HEK293 (cell line): ENCODE data around the gene CLEC14A.

Experiments used
- CTCF ChIA-PET: fragments of 350-600 bp; formaldehyde crosslinking; extraction: SDS; loops from one replicate; lab custom pipeline; 2021; ENCODE audit warnings: antibody characterized with exemption; lab: Yijun Ruan, JAX
- POLR2A ChIA-PET: fragments of 300-600 bp; formaldehyde crosslinking; extraction: SDS; loops from one replicate; lab custom pipeline; 2020; ENCODE audit warnings: antibody characterized with exemption, inconsistent platforms; lab: Yijun Ruan, JAX
- H3K27ac ChIP-seq: fragments of 200-500 bp; sonication (Bioruptor generic); 2 replicates; pipeline ENCODE4 v1.5.1; 2014; ENCODE audit warnings: low read depth, low read length, control low read depth, inconsistent platforms; ENCODE audit errors: extremely low read depth
- H3K36me3 ChIP-seq, 2 experiments: fragments of 200-500 bp in 1 of 2; sonication (Bioruptor generic) in 1 of 2; 1 replicate in 1 of 2; 2 replicates in 1 of 2; pipeline ENCODE4 v1.5.1; 2014 to 2017; ENCODE audit warnings: inconsistent platforms in 2 of 2, low read length in 2 of 2; ENCODE audit not compliant: control insufficient read depth in 2 of 2, insufficient read depth in 1 of 2
- H3K4me1 ChIP-seq: fragments of 200-500 bp; sonication (Bioruptor generic); 2 replicates; pipeline ENCODE4 v1.5.1; 2014; ENCODE audit warnings: mild to moderate bottlenecking, low read length, inconsistent platforms; ENCODE audit not compliant: control insufficient read depth, insufficient read depth
- H3K4me3 ChIP-seq: 2 replicates; pipeline ENCODE4 v1.5.1; 2011; ENCODE audit warnings: low read depth, mild to moderate bottlenecking, control low read depth, low read length, moderate library complexity
- H3K9me3 ChIP-seq: fragments of 200-500 bp; sonication (Bioruptor generic); 2 replicates; pipeline ENCODE4 v1.5.1; 2014; ENCODE audit warnings: low read depth, low read length, inconsistent platforms; ENCODE audit not compliant: control insufficient read depth, insufficient read depth
- FEZF1 ChIP-seq: fragments of 450-650 bp; formaldehyde crosslinking; IDR thresholded peaks from 2 replicates; pipeline ENCODE4 v1.5.1; 2016; ENCODE audit warnings: missing biosample characterization, missing genetic modification characterization
- GLIS1 ChIP-seq: fragments of 450-650 bp; formaldehyde crosslinking; IDR thresholded peaks from 2 replicates; pipeline ENCODE4 v1.5.1; 2016; ENCODE audit warnings: missing biosample characterization, missing genetic modification characterization
- HOXD13 ChIP-seq: sonication (generic); formaldehyde crosslinking; IDR thresholded peaks from 2 replicates; pipeline ENCODE4 v1.8.0; 2022; ENCODE audit warnings: missing genetic modification reagents, borderline replicate concordance
- MYNN ChIP-seq: fragments of 450-650 bp; formaldehyde crosslinking; IDR thresholded peaks from 2 replicates; pipeline ENCODE4 v1.5.1; 2016; ENCODE audit warnings: missing biosample characterization, missing genetic modification characterization, borderline replicate concordance
- SP3 ChIP-seq: fragments of 450-650 bp; formaldehyde crosslinking; IDR thresholded peaks from 2 replicates; pipeline ENCODE4 v1.5.1; 2016; ENCODE audit warnings: missing biosample characterization, missing genetic modification characterization
- SP7 ChIP-seq: fragments of 450-650 bp; formaldehyde crosslinking; IDR thresholded peaks from 2 replicates; pipeline ENCODE4 v1.5.1; 2016; ENCODE audit warnings: missing biosample characterization, missing genetic modification characterization
- WT1 ChIP-seq: fragments of 450-650 bp; formaldehyde crosslinking; IDR thresholded peaks from 2 replicates; pipeline ENCODE4 v1.5.1; 2016; ENCODE audit warnings: missing biosample characterization, missing genetic modification characterization
- YY2 ChIP-seq: fragments of 450-650 bp; formaldehyde crosslinking; IDR thresholded peaks from 2 replicates; pipeline ENCODE4 v1.5.1; 2016; ENCODE audit warnings: missing biosample characterization, missing genetic modification characterization
- ZFP37 ChIP-seq: fragments of 450-650 bp; formaldehyde crosslinking; IDR thresholded peaks from 2 replicates; pipeline ENCODE4 v1.5.1; 2016; ENCODE audit warnings: missing biosample characterization, missing genetic modification characterization
- ZNF133 ChIP-seq: fragments of 450-650 bp; formaldehyde crosslinking; IDR thresholded peaks from 2 replicates; pipeline ENCODE4 v1.5.1; 2016; ENCODE audit warnings: missing biosample characterization, missing genetic modification characterization
- ZNF175 ChIP-seq: fragments of 450-650 bp; formaldehyde crosslinking; IDR thresholded peaks from 2 replicates; pipeline ENCODE4 v1.5.1; 2016; ENCODE audit warnings: missing biosample characterization, missing genetic modification characterization
- ZNF248 ChIP-seq: fragments of 450-650 bp; formaldehyde crosslinking; IDR thresholded peaks from 2 replicates; pipeline ENCODE4 v1.5.1; 2017; ENCODE audit warnings: missing biosample characterization, missing genetic modification characterization
- ZNF292 ChIP-seq: fragments of 450-650 bp; formaldehyde crosslinking; IDR thresholded peaks from 2 replicates; pipeline ENCODE4 v1.5.1; 2016; ENCODE audit warnings: low read depth, missing biosample characterization, missing genetic modification characterization, borderline replicate concordance
- ZNF311 ChIP-seq: fragments of 450-650 bp; formaldehyde crosslinking; IDR thresholded peaks from 2 replicates; pipeline ENCODE4 v1.5.1; 2017; ENCODE audit warnings: missing biosample characterization, missing genetic modification characterization, borderline replicate concordance
- ZNF324 ChIP-seq: fragments of 450-650 bp; formaldehyde crosslinking; IDR thresholded peaks from 2 replicates; pipeline ENCODE4 v1.5.1; 2016; ENCODE audit warnings: missing biosample characterization, missing genetic modification characterization
- ZNF350 ChIP-seq: fragments of 450-650 bp; formaldehyde crosslinking; IDR thresholded peaks from 2 replicates; pipeline ENCODE4 v1.5.0; 2017; ENCODE audit warnings: missing biosample characterization, mild to moderate bottlenecking, missing genetic modification characterization
- ZNF426 ChIP-seq: fragments of 450-650 bp; formaldehyde crosslinking; IDR thresholded peaks from 2 replicates; pipeline ENCODE4 v1.5.1; 2017; ENCODE audit warnings: missing biosample characterization, missing genetic modification characterization, mild to moderate bottlenecking, inconsistent platforms, moderate library complexity
- ZNF510 ChIP-seq: fragments of 450-650 bp; formaldehyde crosslinking; IDR thresholded peaks from 2 replicates; pipeline ENCODE4 v1.5.1; 2018; ENCODE audit warnings: mild to moderate bottlenecking, missing genetic modification characterization, missing biosample characterization; ENCODE audit not compliant: insufficient replicate concordance
- ZNF548 ChIP-seq: fragments of 450-650 bp; formaldehyde crosslinking; IDR thresholded peaks from 2 replicates; pipeline ENCODE4 v1.5.1; 2016; ENCODE audit warnings: missing biosample characterization, missing genetic modification characterization
- ZNF558 ChIP-seq: fragments of 450-650 bp; formaldehyde crosslinking; IDR thresholded peaks from 2 replicates; pipeline ENCODE4 v1.5.1; 2016; ENCODE audit warnings: missing biosample characterization, missing genetic modification characterization
- ZNF561 ChIP-seq: fragments of 450-650 bp; IDR thresholded peaks from 2 replicates; pipeline ENCODE4 v1.5.1; 2018; ENCODE audit warnings: missing biosample characterization, missing genetic modification characterization, borderline replicate concordance
- ZNF76 ChIP-seq: fragments of 450-650 bp; formaldehyde crosslinking; IDR thresholded peaks from 2 replicates; pipeline ENCODE4; 2016; ENCODE audit warnings: low read depth, missing biosample characterization, missing genetic modification characterization, borderline replicate concordance
- ZNF768 ChIP-seq: fragments of 450-650 bp; formaldehyde crosslinking; IDR thresholded peaks from 2 replicates; pipeline ENCODE4 v1.5.1; 2018; ENCODE audit warnings: missing biosample characterization, mild to moderate bottlenecking, missing genetic modification characterization
- ZNF791 ChIP-seq: fragments of 450-650 bp; formaldehyde crosslinking; IDR thresholded peaks from 2 replicates; pipeline ENCODE4 v1.5.1; 2016; ENCODE audit warnings: missing biosample characterization, missing genetic modification characterization
- ZNF837 ChIP-seq: fragments of 450-650 bp; formaldehyde crosslinking; IDR thresholded peaks from 2 replicates; pipeline ENCODE4 v1.5.1; 2016; ENCODE audit warnings: missing biosample characterization, missing genetic modification characterization
- ZSCAN23 ChIP-seq: fragments of 450-650 bp; formaldehyde crosslinking; IDR thresholded peaks from 2 replicates; pipeline ENCODE4 v1.5.1; 2016; ENCODE audit warnings: missing biosample characterization, missing genetic modification characterization
- ZSCAN30 ChIP-seq: fragments of 450-650 bp; IDR thresholded peaks from 2 replicates; pipeline ENCODE4 v1.5.1; 2018; ENCODE audit warnings: missing biosample characterization, mild to moderate bottlenecking, missing genetic modification characterization, moderate library complexity
- TF ChIP-seq, protein P1 (sequence below): fragments of 450-650 bp; formaldehyde crosslinking; IDR thresholded peaks from 2 replicates; pipeline ENCODE4 v1.5.1; 2016; ENCODE audit warnings: missing biosample characterization, missing genetic modification characterization
- TF ChIP-seq, protein P2 (sequence below): fragments of 450-650 bp; formaldehyde crosslinking; IDR thresholded peaks from 2 replicates; pipeline ENCODE4 v1.5.1; 2016; ENCODE audit warnings: missing biosample characterization, missing genetic modification characterization
- TF ChIP-seq, protein P3 (sequence below): fragments of 450-650 bp; formaldehyde crosslinking; IDR thresholded peaks from 2 replicates; pipeline ENCODE4 v1.5.1; 2016; ENCODE audit warnings: missing biosample characterization, missing genetic modification characterization, borderline replicate concordance
- TF ChIP-seq, protein P4 (sequence below): fragments of 450-650 bp; formaldehyde crosslinking; IDR thresholded peaks from 2 replicates; pipeline ENCODE4 v1.5.1; 2016; ENCODE audit warnings: missing biosample characterization, missing genetic modification characterization

CLEC14A gene

DNA sequence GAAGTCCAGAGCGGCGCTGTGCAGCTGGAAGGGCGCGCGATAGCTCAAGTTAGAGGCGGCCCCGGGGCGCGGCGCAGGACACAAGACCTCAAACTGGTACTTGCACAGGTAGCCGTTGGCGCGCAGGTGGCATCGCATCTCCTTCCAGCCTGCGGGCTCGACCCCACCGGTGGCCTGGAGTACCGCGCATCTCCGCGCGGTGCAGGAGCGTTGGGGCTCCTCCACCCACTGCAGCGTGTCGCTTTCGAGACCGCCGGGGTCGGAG lies 553 bp downstream of the CLEC14A start:
- ChIA-PET POLR2A (no interaction called here), CTCF (no interaction called here)
- Histone ChIP-seq H3K27ac (no peak overlapping the region), H3K4me1 (no peaks in the 10 kb centered on the region), H3K36me3 (no peaks in the 10 kb centered on the region), H3K4me3 (no peak overlapping the region), H3K9me3 (no peaks in the 10 kb centered on the region)
- TF ChIP-seq ZNF791 (tag by site-specific recombination) (no peak), FEZF1 (tag by site-specific recombination) (no peak), ZNF292 (tag by site-specific recombination) (no peak), ZFP37 (tag by site-specific recombination) (no peak), HOXD13 (CRISPR knock-in tag) (no peak), MYNN (no peak), ZNF324 (tag by site-specific recombination) (no peak), ZSCAN30 (tag by site-specific recombination) (no peak), GLIS1 (no peak), ZSCAN23 (tag by site-specific recombination) (no peak), SP3 (tag by site-specific recombination) (no peak), ZNF426 (tag by site-specific recombination) (no peak), ZNF837 (tag by site-specific recombination) (no peak), ZNF561 (no peak)

DNA sequence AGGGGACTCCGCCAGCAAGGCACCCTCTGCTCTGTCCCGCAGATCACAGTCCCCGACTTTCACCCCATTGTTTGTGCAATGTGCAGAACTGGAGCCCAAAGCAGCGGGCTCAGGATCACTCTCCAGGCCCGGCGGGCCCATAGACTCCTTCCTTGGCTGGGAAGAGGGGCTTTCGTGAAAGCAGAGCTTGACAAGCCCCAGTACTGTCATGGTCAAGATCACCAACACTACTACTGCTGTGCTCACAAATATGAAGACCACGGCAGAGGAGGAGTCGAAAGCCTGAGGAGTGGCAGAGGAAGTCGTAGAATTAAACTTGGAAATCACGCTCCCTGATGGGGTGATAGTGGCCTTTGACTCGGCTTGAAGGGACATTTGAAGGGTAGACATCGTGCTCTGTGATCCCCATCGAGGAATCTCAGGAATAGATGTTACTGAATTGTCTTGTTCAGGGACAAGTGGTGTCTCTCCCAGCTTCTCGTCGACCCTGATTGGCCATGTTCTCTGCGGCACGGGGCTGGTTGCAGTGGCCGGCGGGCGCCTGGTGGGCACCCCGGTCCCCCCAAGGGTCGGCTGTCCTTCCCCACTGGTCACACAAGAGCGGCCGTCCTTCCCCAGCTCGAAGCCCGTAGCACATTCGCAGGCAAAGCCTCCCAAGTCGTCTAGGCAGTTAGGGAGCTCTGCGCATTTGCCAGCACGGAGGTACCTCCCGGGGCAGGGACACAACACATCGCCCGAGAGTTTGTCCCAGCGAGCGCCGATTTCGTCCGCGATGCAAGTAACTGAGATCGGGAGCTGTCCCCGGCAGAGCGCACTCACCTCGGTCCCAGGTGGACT lies 1.1 kb downstream of the CLEC14A start:
- no peak overlapping the region for H3K27ac ChIP-seq
- H3K4me1 ChIP-seq: no peaks in the 10 kb centered on the region
- no peaks in the 10 kb centered on the region for H3K36me3 ChIP-seq
- H3K9me3 ChIP-seq: no peaks in the 10 kb centered on the region
- ChIA-PET CTCF (no interaction called here), POLR2A (no interaction called here)
- no peak overlapping the region for H3K4me3 ChIP-seq
- TF ChIP-seq ZNF133 (tag by site-specific recombination) (no peak), ZNF768 (tag by site-specific recombination) (no peak), ZNF248 (no peak), ZNF548 (tag by site-specific recombination) (no peak), ZNF558 (tag by site-specific recombination) (no peak), ZNF311 (tag by site-specific recombination) (no peak)
- TF ChIP-seq, protein P1, sequence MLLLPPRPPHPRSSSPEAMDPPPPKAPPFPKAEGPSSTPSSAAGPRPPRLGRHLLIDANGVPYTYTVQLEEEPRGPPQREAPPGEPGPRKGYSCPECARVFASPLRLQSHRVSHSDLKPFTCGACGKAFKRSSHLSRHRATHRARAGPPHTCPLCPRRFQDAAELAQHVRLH (tag by site-specific recombination): no peak
- TF ChIP-seq, protein P2, sequence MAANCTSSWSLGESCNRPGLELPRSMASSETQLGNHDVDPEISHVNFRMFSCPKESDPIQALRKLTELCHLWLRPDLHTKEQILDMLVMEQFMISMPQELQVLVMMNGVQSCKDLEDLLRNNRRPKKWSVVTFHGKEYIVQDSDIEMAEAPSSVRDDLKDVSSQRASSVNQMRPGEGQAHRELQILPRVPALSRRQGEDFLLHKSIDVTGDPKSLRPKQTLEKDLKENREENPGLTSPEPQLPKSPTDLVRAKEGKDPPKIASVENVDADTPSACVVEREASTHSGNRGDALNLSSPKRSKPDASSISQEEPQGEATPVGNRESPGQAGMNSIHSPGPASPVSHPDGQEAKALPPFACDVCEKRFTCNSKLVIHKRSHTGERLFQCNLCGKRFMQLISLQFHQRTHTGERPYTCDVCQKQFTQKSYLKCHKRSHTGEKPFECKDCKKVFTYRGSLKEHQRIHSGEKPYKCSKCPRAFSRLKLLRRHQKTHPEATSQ (tag by site-specific recombination): no peak
- TF ChIP-seq, all 188 proteins: peak for 0

DNA sequence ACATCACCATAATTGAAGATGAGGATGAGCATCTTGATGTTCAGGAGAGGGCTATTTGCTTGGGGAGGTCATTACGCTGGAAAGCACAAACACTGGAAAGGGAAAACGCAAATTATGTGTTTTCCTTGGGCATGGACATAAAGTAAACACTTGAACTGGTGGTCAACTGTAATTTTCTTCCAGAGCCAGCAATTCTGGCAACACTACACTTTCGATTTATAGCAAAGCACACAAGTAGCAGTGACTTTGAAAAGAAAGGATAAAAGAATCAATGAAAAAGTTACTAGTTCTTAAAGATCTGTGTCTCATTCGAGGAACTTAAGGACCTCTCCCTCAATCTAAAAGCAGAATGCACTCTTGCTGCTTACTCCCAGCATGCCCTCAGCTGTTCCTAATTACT lies 2.2 kb downstream of the CLEC14A start:
- ChIA-PET POLR2A (no interaction called here), CTCF (no interaction called here)
- no peaks in the 10 kb centered on the region for H3K36me3 ChIP-seq
- no peak overlapping the region for H3K27ac ChIP-seq
- no peaks in the 10 kb centered on the region for H3K9me3 ChIP-seq
- no peak overlapping the region for H3K4me3 ChIP-seq
- H3K4me1 ChIP-seq: no peaks in the 10 kb centered on the region
- TF ChIP-seq ZNF426 (tag by site-specific recombination): no peak
- no peak for TF ChIP-seq YY2 (tag by site-specific recombination)
- no peak for TF ChIP-seq ZNF837 (tag by site-specific recombination)
- TF ChIP-seq ZNF510 (tag by site-specific recombination): no peak
- TF ChIP-seq, protein P3, sequence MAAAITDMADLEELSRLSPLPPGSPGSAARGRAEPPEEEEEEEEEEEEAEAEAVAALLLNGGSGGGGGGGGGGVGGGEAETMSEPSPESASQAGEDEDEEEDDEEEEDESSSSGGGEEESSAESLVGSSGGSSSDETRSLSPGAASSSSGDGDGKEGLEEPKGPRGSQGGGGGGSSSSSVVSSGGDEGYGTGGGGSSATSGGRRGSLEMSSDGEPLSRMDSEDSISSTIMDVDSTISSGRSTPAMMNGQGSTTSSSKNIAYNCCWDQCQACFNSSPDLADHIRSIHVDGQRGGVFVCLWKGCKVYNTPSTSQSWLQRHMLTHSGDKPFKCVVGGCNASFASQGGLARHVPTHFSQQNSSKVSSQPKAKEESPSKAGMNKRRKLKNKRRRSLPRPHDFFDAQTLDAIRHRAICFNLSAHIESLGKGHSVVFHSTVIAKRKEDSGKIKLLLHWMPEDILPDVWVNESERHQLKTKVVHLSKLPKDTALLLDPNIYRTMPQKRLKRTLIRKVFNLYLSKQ (tag by site-specific recombination): no peak
- no peak for TF ChIP-seq SP7 (tag by site-specific recombination)
- TF ChIP-seq ZNF76 (tag by site-specific recombination): no peak
- TF ChIP-seq ZNF350: no peak
- no peak for TF ChIP-seq ZNF175 (tag by site-specific recombination)
- TF ChIP-seq WT1 (tag by site-specific recombination): no peak
- TF ChIP-seq, protein P4, sequence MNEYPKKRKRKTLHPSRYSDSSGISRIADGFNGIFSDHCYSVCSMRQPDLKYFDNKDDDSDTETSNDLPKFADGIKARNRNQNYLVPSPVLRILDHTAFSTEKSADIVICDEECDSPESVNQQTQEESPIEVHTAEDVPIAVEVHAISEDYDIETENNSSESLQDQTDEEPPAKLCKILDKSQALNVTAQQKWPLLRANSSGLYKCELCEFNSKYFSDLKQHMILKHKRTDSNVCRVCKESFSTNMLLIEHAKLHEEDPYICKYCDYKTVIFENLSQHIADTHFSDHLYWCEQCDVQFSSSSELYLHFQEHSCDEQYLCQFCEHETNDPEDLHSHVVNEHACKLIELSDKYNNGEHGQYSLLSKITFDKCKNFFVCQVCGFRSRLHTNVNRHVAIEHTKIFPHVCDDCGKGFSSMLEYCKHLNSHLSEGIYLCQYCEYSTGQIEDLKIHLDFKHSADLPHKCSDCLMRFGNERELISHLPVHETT (tag by site-specific recombination): no peak
